Measurements from ENCODE around the gene ZNF444.
"Not testable (repeated sequence)": the region's sequence is repeated elsewhere in the genome, so short reads cannot be mapped to it uniquely, and the experiment has no call there.

The ZNF444 gene

DNA sequence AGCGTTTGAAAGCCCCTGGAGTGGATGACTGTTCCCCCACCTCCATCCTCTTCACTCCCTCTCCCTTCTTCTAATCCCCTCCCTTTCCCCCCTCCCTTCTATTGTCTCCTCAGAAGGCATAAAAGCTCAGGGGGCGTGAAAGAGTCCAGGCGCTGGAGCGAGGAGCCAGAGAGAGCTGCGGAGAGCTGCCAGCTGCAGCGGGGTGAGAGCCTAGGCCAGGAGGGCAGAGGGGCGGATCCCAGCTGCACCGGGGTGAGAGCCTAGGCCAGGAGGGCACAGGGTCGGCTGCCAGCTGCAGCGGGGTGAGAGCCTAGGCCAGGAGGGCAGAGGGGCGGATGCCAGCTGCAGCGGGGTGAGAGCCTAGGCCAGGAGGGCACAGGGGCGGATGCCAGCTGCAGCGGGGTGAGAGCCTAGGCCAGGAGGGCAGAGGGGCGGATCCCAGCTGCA, 34.8 kb downstream of the ZNF444 start, which contains the start of gene GALP:
GALP (plus strand) TSS at position 148 of the 447 bp plus-strand sequence. CDS start 1,101 bp downstream, outside the sequence.
- not testable (repeated sequence) for DNase-seq (ENCODE audit: low read depth, low spot score)

GRCh38 chr19:56176310-56176709, 35.2 kb downstream of the ZNF444 start:
- DNase-seq (ENCODE audit: low read depth, low spot score) = not testable (repeated sequence)

DNA sequence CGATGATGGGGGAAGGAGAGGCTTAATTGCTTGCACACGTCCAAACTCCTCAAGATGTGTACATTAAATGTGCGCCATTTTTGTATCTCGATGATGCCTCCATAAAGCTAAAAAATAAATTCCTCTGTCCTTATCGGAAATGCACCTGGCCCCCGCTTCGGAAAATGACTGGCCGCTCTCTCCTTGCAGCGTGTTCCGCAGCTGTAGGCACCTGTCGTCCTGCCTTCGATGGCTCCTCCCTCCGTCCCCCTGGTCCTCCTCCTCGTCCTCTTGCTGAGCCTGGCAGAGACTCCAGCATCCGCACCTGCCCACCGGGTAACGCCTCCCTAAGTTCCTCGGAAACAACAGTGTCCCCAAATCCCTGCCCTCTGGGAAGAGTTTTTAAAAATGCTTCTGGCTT, 35.8 kb downstream of the ZNF444 start:
- no peak for DNase-seq (ENCODE audit: low read depth, low spot score)

DNA sequence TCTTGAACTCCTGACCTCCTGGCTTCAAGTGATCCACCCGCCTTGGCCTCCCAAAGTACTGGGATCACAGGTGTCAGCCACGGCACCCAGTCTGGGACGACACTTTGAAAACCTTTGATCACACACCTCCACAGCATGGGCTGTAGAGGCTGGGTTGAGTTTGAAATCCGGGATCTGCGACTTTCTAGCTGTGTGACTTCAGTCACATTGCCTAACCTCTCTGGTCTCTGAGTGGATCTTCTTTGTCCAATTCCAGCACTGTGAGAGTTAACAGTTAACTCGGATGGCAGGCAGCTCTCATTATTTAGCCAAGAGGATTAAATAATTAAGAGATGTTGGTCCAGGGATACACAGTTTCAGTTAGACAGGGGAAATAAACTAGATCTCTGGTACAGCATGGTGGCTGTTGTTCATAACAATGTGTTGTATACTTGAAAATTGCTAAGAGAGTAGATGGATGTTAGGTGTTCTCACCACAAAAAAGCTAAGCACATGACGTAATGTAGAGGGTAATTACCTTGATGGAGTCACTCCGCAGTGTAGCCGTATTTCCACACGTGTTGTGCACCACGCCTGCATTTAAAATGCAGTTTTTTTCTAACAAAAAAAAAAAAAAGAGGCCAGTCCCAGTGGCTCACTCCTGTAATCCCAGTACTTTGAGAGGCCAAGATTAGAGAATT, 36.6 kb downstream of the ZNF444 start:
- DNase-seq (ENCODE audit: low read depth, low spot score) = no peak

- no peak for DNase-seq (ENCODE audit: low read depth, low spot score)
Measured at GRCh38 chr19:56189785-56190184, 48.7 kb downstream of the ZNF444 start.

- DNase-seq (ENCODE audit: low read depth, low spot score) = no peak
Measured at GRCh38 chr19:56191115-56191514, 50.0 kb downstream of the ZNF444 start.

- no peak for DNase-seq (ENCODE audit: low read depth, low spot score)
Measured at GRCh38 chr19:56191711-56192110, 50.6 kb downstream of the ZNF444 start.

DNA sequence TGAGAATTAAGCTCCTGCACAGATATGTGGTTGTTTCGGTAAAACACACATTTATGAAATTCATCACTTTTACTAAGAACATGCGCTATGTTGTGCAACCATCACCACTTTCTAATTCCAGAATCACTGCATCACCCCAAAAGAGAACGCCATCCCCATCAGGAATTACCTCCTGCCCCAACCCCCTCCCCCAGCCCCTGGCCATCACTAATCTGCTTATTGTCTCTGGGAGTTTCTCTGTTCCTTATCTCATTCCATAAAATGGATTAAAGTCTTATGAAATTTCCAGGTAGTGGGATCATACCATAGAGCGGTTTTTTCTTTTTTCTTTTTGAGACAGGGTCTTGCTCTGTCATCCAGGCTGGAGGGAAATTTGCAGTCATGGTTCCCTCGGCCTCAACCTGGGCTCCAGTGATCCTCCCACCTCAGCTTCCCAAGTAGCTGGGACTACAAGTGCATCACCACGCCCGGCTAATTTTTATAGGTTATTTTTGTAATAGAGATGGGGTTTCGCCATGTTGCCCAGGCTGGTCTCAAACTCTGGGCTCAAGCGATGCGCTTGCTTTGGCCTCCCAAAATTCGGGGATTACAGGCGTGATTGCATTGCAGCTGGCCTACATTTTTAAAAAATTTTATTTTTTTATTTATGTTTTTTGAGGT, 53.0 kb downstream of the ZNF444 start:
- no peak for DNase-seq (ENCODE audit: low read depth, low spot score)

DNA sequence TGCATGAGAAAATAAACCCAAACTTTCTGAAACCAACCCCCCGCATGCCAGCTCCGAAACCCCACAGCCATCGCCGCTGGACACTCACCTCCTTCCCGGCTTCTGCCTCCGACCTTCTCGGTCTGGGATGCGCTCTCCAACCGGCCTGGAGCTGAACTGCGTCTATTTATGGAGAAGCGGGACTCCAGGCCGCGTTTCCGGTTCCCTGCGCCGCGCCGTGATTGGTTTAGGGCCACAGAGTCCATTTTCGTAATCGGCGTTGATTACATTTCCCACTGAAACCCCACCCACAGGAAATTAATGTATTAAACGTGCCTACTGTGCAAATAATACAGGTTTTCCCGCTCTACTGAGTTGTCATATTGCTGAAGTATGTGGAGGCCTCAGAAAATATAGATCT, 56.6 kb downstream of the ZNF444 start, which contains the start of gene ZSCAN5B:
ZSCAN5B (minus strand) TSS at position 138 of the 400 bp plus-strand sequence. CDS start 4,731 bp downstream, outside the sequence.
- not testable (repeated sequence) for DNase-seq (ENCODE audit: low read depth, low spot score)

DNA sequence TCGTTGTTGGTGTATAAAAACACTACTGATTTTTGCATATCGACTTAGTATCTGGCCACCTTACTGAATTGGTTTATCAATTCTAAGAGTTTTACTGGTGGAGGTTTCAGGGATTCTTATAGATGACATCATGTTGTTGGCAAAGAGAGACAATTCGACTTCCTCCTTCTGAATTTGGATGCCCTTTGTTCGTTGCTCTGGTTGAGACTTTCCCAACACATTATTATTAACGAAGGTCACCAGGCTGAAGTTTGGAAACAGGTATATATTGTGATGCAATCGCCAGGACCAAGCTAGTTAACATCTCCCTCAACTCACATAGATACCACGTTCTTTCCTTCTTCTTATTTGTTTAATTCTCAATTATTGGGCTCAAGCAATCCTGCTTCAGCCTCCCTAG, 58.6 kb downstream of the ZNF444 start:
- DNase-seq (ENCODE audit: low read depth, low spot score) = no peak

GRCh38 chr19:56201973-56202372, 60.9 kb downstream of the ZNF444 start, which contains the start of gene ZSCAN5C:
Gene ZSCAN5C, plus strand, starts transcription at chr19:56202273. Its CDS starts 3,641 bp downstream, at chr19:56205914.
- DNase-seq (ENCODE audit: low read depth, low spot score) = no peak

- not testable (repeated sequence) for DNase-seq (ENCODE audit: low read depth, low spot score)
Measured at GRCh38 chr19:56207581-56207980, 66.5 kb downstream of the ZNF444 start.

DNA sequence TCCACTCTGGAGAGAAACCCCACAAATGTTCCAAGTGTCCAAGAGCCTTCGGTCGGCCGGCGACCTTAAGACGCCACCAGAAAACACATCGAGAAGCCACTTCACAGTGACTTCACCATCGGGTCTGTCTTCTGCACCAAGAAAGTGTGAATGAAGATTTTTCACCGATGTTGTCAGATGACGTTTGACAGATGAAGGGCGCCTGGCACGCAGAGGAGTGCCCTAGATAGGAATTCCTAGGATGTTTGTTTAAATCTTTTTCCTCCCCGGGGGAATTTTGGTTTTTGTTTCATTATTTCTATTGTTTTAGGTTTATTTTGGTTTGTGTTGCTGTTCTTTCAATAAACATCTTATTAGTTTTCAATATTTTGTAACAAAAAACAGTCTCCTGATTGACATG, 68.0 kb downstream of the ZNF444 start:
- no peak for DNase-seq (ENCODE audit: low read depth, low spot score)

- not testable (repeated sequence) for DNase-seq (ENCODE audit: low read depth, low spot score)
Measured at GRCh38 chr19:56210036-56210435, 68.9 kb downstream of the ZNF444 start.

All from ELF-1 (cell line).